NOMO-1 treated with dmso at 0.1 percent for 144 hours (cell line): Measurements from ENCODE around the gene SMAD3.

Source experiments
- DNase-seq: peaks from one replicate; lab custom pipeline; 2025; ENCODE audit not compliant: unreplicated experiment; lab: John Stamatoyannopoulos, UW

Gene SMAD3

DNA sequence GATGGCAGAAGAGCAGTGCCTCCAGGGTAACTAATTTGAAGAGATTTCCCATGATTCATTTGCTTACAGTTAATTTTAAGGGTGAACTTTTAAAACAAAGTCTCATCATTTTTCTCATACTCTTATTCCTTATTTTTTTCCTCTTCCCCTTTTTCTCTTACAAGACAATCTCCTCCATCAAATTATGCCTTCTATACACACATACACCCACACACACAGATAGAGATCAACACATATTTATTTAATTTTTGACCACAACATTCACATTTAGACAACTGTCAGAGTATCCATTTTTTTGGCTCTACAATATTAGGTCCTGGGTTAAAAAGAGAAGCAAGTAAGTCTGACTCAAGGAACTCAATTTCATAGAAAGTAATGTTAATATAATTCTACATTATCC, 151.5 kb downstream of the SMAD3 start:
- no peak for DNase-seq

DNA sequence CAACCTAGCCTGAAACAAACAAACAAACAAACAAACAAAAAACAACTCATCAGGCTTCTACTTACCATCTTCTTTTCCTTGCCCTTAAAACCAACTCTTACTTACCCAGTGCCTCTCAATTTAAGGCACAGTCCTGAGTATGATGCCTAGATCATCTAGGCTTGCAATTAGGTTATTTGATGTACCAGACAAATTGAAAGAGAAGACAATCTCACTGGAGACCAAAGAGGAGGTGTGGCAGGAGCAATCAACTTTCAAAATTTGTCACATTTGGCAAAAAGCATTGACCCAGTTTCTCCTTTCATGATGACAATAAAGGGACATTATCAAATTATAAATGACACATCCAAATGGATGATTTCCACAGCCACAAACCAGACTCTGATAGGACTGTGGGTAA, 153.0 kb downstream of the SMAD3 start:
- DNase-seq = no peak

DNA sequence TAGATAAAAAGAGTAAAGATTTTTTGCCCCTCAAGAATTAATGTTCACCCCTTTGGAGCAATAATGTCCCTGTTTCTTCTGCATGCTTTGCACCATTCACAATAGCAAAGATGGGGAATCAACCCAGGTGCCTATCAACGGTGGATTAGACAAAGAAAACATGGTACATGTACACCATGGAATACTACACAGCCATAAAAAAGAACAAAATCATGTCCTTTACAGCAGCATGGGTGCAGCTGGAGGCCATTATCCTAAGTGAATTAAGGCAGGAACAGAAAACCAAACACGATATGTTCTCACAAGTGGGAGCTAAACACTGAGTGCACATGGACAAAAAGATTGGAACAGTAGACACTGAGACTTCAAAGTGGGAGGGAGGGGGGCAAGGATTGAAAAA, 153.9 kb downstream of the SMAD3 start:
- DNase-seq = no peak

DNA sequence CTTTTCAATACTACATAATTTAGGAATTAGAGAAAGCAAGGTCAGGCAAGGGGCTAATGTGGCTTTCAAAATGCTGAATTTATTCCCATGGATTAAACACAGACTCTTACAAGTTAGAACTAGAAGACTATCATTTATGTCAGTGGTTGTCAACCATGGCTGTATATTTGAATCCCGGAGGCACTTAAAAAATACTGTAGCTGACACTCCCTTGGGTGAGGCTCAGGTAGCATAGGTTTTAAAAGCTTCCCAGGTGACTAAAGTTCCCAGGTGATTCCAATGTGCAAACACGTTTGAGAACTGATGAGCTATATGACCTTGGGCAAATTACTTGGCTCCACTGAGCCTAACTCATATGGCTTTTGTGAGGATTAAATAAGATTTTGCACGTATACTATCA, 159.5 kb downstream of the SMAD3 start:
- DNase-seq = no peak

DNA sequence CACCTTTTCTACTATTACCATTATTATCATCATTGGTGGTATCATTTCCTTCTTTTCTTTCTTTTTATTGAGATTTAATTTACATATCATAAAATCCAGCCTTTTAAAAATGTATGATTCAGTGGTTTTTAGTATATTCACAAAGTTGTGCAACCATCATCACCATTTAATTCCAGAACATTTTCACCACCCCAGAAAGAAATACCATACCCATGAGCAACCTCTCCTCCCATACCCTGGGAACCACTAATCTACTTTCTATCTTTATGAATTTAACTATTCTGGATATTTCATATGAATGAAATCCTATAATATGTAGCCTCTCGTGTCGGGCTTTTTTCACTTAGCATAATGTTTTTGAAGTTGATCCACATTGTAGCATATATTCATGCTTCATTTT, 159.9 kb downstream of the SMAD3 start:
- DNase-seq = no peak

DNA sequence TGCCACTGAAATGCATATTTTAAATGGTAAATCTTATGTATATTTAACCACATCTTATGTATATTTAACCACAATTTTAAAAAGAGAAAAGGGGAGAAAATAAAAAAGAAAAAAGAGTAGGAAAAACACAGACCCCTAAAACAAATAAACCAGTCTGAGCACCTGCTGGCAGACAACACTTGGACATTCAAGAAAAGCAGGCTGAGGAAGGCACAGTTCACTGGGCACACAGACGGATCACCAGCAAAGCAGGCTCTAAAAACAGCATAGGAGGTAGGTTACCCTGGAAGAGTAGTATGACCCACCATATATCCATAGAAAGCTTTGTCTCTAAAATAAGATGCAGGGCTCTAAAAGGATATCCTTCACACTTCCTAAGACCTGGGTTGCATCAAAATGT, 162.0 kb downstream of the SMAD3 start:
- no peak for DNase-seq

DNA sequence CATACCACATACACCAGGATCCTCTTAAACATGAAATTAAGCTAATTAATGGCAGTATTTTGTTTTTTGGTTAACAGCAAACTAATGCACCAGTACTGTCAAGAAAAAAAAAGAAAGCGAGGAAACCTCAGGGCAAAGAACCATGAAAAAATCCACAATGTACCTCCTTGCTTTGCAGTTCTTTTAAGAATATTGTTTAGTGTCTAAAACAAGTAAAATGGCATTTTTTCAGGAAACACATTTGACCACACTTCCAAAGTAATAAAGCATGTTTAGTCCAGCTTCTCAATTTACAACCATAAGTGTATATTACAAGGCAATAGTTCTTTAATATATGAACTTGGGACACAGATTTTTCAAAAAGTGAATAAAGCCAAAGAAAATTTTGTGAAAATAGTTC, 162.4 kb downstream of the SMAD3 start:
- no peak for DNase-seq

DNA sequence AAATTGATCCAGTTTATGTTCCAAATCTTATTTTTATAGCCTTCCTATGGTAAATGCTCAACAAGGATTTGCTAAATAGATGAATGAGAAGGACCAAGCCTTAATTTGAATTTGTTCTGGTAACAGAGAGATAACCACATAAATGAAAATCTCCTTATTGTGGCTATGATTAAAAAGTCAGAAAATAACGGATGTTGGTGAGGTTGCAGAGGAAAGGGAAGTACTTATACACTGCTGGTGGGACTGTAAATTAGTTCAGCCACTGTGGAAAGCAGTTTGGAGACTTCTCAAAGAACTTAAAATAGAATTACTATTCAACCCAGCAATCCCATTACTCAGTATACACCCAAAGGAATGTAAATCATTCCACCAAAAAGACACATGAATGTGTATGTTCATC, 162.9 kb downstream of the SMAD3 start:
- DNase-seq = no peak

DNA sequence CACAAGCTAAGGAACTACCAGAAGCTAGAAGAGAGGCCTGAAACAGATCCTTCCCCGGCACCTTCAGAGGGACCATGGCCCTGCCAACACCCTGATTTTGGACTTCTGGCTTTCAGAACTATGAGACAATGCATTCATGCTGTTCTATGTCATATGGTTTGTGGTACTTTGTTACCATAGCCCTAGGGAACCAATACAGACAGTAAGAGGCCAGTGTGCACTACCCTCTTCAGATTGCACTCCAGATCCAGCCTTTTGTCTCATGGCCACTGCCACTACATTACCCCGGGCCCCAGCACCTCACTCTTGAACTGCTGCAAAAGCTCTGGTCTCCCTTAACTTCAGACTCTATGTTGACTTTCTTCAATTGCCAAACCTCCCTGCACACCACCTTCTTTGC, 165.1 kb downstream of the SMAD3 start:
- no peak for DNase-seq

DNA sequence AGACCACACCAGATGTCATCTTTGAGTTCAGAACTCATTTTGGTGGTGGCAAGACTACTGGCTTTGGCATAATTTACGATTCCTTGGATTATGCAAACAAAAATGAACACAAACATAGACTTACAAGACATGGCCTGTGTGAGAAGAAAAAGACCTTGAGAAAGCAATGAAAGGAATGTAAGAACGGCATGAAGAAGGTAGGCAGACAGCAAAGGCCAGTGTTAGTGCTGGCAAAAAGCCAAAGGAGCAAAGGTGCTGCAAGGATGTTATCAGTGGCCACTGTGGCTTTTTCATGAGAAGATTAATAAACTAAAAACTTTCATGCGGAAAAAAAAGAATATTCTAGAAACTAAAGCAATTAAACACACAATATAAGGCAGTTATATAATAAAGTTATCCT, 167.2 kb downstream of the SMAD3 start:
- no peak for DNase-seq

DNA sequence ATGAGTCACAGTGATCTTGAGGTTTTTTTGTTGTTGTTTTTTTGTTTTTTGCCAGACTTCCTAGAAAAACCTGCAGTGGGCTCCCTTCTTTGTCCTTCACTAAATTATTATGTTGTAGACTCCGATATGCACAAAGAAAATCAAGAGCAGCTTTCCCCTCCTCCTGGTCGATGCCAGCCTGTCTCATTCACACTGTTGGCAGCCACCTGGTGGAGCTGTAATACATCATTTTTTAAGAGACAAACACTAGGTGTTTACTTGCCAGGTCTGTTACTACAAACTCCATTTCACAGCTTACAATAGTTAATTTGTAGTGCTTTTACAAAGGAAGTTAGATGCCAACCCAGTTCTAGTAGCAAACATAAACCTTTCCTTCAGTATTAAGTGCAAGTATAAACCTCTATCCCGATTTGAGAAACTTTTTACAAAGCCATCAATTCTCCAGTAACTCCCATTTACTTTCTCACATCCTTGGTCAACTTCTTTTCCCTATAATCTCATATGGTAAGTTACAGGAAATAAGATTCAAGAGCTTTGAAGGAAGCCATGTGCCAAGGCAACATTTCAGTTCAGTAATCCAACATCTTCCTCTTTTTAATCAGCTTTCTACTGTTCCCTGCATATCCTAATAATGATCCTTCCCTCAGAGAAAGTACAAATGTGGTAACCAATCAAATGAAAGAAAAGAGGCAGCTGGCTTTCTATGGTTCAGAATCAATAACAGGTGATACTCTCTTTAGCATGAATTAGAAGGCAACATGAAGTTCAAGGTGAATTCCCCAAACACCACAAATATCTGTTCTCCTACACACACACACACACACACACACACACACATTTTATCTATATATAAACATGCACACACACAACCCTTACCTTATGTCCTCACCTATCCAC, 175.1 kb downstream of the SMAD3 start:
- no peak for DNase-seq

DNA sequence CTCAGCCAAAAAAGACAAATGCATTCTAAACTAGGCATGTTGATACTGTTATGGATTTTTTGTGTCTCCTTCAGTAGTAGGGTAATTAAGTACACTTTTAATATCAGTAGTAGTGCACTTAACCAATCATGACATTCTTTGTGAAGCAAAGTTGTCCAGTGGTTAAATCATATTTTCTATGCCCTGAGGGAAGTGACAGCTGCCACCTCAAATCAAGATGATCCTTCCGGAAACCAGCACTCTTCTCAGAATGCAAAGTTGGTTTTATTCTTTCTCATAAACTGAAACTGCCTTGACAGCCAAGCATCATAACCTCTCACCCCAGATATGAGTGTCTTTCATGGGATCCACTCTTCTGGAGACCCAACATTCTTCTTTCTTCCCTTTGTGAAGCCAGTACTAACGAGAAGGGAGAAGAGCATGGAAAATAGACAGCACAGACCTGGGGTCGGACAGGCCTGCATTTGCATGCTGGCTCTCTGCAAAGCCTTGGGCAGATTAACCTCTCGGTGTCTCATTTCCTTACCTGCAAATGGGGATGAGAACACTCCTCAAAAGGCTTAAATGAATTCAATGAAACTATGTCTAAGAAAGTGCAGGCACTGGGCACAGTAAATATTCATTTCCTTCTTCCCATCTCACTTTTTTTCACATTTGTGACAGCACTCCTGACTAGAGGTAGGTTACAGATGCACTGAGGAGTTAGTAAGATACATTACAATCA, 175.9 kb downstream of the SMAD3 start:
- DNase-seq = no peak

DNA sequence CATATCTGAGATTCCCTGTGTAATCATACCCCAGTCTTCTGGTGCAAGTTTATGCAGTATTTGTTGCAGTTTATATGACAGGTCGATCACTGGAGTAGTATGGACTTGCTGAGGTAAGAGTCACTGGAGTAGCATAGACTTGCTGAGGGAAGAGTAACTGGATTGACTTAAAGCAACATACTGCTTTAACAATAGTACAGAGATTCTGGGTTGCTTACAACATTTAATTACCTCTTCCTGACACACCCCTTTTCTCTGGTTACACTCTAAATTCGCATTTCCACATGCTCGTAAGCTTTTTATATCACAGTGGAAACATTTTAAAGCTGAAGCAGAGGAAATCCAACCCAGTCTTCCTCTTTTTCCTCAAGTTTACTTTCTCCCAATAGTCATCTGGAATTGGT, 177.3 kb downstream of the SMAD3 start:
- DNase-seq = peak; percentile 61
